SKM-1 (cell line): ENCODE data around the gene SESTD1.
"Not testable (repeated sequence)": the region's sequence is repeated elsewhere in the genome, so short reads cannot be mapped to it uniquely, and the experiment has no call there.

Experiments used
- DNase-seq: peaks from one replicate; lab custom pipeline; 2025; ENCODE audit not compliant: unreplicated experiment; lab: John Stamatoyannopoulos, UW

Gene SESTD1

GRCh38 chr2:179266271-179266670, 1.6 kb upstream of the SESTD1 start:
- no peak for DNase-seq

GRCh38 chr2:179265082-179265510, 464 bp upstream of the SESTD1 start:
- peak; percentile 39 for DNase-seq

GRCh38 chr2:179263446-179264367, 925 bp downstream of the SESTD1 start:
- DNase-seq: no peak

- DNase-seq: no peak
Measured at GRCh38 chr2:179263015-179263414, 1.6 kb downstream of the SESTD1 start.

GRCh38 chr2:179262077-179262660, 2.5 kb downstream of the SESTD1 start:
- DNase-seq: no peak

- DNase-seq: no peak
Measured at GRCh38 chr2:179261151-179261825, 3.3 kb downstream of the SESTD1 start.

GRCh38 chr2:179260224-179260623, 4.4 kb downstream of the SESTD1 start:
- DNase-seq: no peak

GRCh38 chr2:179255129-179255528, 9.5 kb downstream of the SESTD1 start:
- DNase-seq: no peak

- DNase-seq: no peak
Measured at GRCh38 chr2:179253226-179253625, 11.4 kb downstream of the SESTD1 start.

- no peak for DNase-seq
Measured at GRCh38 chr2:179252423-179252822, 12.2 kb downstream of the SESTD1 start.

GRCh38 chr2:179251870-179252269, 12.8 kb downstream of the SESTD1 start:
- no peak for DNase-seq

GRCh38 chr2:179250848-179251504, 13.7 kb downstream of the SESTD1 start:
- DNase-seq: no peak

GRCh38 chr2:179250095-179250494, 14.5 kb downstream of the SESTD1 start:
- no peak for DNase-seq

- no peak for DNase-seq
Measured at GRCh38 chr2:179248024-179248348, 16.6 kb downstream of the SESTD1 start.

- no peak for DNase-seq
Measured at GRCh38 chr2:179247318-179248023, 17.2 kb downstream of the SESTD1 start.

- DNase-seq: not testable (repeated sequence)
Measured at GRCh38 chr2:179245843-179246242, 18.8 kb downstream of the SESTD1 start.

- no peak for DNase-seq
Measured at GRCh38 chr2:179243046-179243445, 21.6 kb downstream of the SESTD1 start.

GRCh38 chr2:179240481-179241451, 23.9 kb downstream of the SESTD1 start:
- DNase-seq: no peak

GRCh38 chr2:179239838-179240237, 24.8 kb downstream of the SESTD1 start:
- DNase-seq: no peak

GRCh38 chr2:179239195-179239594, 25.4 kb downstream of the SESTD1 start:
- no peak for DNase-seq
